PC-3 (cell line): ENCODE results near the gene MLKL. TPM values are rescaled to one million over a fixed set of nuclear protein-coding genes. Genes with fewer than 3 reads are reported as not detected.

ENCODE experiments used
- ATAC-seq: fragments of 200-7000 bp; cut with Tn5 transposase; 2 replicates; pipeline ENCODE4 v1.9.1; 2020; ENCODE audit warnings: mild to moderate bottlenecking, moderate library complexity
- BruUV-seq: library from RNA; stranded (reverse); fragments of 400-500 nt; replicated peaks from 2 replicates; lab custom pipeline; 2021; lab: Mats Ljungman, UMichigan
- CTCF ChIA-PET: fragments of 300-600 bp; sonication (Branson Sonifier 250); formaldehyde crosslinking; loops from one replicate; lab custom pipeline; 2022; ENCODE audit warnings: antibody characterized with exemption; lab: Charles Lee
- POLR2A ChIA-PET: fragments of 300-600 bp; sonication (Branson Sonifier 250); formaldehyde crosslinking; loops from one replicate; lab custom pipeline; 2022; ENCODE audit warnings: antibody characterized with exemption; ENCODE audit not compliant: unreplicated experiment; lab: Charles Lee
- DNase-seq: peaks from one replicate; pipeline ENCODE4 v3.0.0-alpha.2; 2015
- H2AFZ ChIP-seq: fragments of 300-600 bp; sonication (generic); 2 replicates; pipeline ENCODE4 v1.6.0; 2016; ENCODE audit warnings: antibody characterized with exemption, low read length
- H3F3A ChIP-seq: fragments of 300-600 bp; sonication (generic); one replicate; pipeline ENCODE4 v1.6.0; 2017; ENCODE audit warnings: antibody characterized with exemption, low read length, control low read depth, mild to moderate bottlenecking; ENCODE audit not compliant: unreplicated experiment
- H3K27ac ChIP-seq: fragments of 300-600 bp; sonication (generic); 2 replicates; pipeline ENCODE4 v1.5.1; 2016; ENCODE audit warnings: mild to moderate bottlenecking, low read length
- H3K27me3 ChIP-seq: fragments of 300-600 bp; sonication (generic); 2 replicates; pipeline ENCODE4 v1.6.1; 2016; ENCODE audit warnings: low read length, mixed read lengths
- H3K36me3 ChIP-seq: fragments of 300-600 bp; sonication (generic); 2 replicates; pipeline ENCODE4 v1.6.1; 2016; ENCODE audit warnings: low read depth, mixed run types, low read length, mixed read lengths
- H3K4me1 ChIP-seq: fragments of 300-600 bp; sonication (generic); 2 replicates; pipeline ENCODE4 v1.5.1; 2016; ENCODE audit warnings: low read length; ENCODE audit not compliant: insufficient read depth
- H3K4me2 ChIP-seq: fragments of 300-600 bp; sonication (generic); 2 replicates; pipeline ENCODE4 v1.6.0; 2016; ENCODE audit warnings: low read length
- H3K4me3 ChIP-seq: fragments of 300-600 bp; sonication (generic); 2 replicates; pipeline ENCODE4 v1.5.1; 2016; ENCODE audit warnings: mild to moderate bottlenecking, low read length, mixed read lengths
- H3K79me2 ChIP-seq: fragments of 300-600 bp; sonication (generic); 2 replicates; pipeline ENCODE4 v1.6.1; 2017; ENCODE audit warnings: low read length, mixed read lengths
- H3K9ac ChIP-seq: fragments of 300-600 bp; sonication (generic); 2 replicates; pipeline ENCODE4 v1.6.0; 2016; ENCODE audit warnings: mild to moderate bottlenecking, low read length
- H3K9me2 ChIP-seq: fragments of 300-600 bp; sonication (generic); replicated peaks from 2 replicates; pipeline ENCODE4 v1.6.1; 2016; ENCODE audit warnings: mixed run types, low read length, mixed read lengths
- H3K9me3 ChIP-seq: fragments of 300-600 bp; sonication (generic); 2 replicates; pipeline ENCODE4 v1.6.1; 2016; ENCODE audit warnings: low read length, mixed read lengths
- H4K20me1 ChIP-seq: fragments of 300-600 bp; sonication (generic); 2 replicates; pipeline ENCODE4 v1.6.1; 2016; ENCODE audit warnings: low read length, mixed read lengths
- EZH2 ChIP-seq: fragments of 300-600 bp; sonication (generic); IDR thresholded peaks from one replicate; pipeline ENCODE4 v1.6.1; 2017; ENCODE audit warnings: antibody characterized with exemption, mild to moderate bottlenecking, low read length; ENCODE audit not compliant: unreplicated experiment
- EZH2phosphoT487 ChIP-seq: fragments of 300-600 bp; sonication (generic); IDR thresholded peaks from 2 replicates; pipeline ENCODE4 v1.6.1; 2018; ENCODE audit warnings: mild to moderate bottlenecking, antibody characterized with exemption, low read length, borderline replicate concordance
- intact Hi-C: fragments of 100-400 bp; cut with micrococcal nuclease; formaldehyde crosslinking; loops from 2 replicates; pipeline ENCODE4 v1.9.0; 2023
- total RNA-seq: library from RNA; depleted of rRNA; stranded (reverse); fragments of >200 nt; gene quantifications from 2 replicates; pipeline ENCODE4 v1.2.3, GENCODE V29; 2014
- TF ChIP-seq, protein P1 (sequence below): fragments of 300-600 bp; sonication (generic); conservative IDR thresholded peaks from 2 replicates; pipeline ENCODE4 v1.5.1; 2017; ENCODE audit warnings: antibody characterized with exemption, low read depth, mild to moderate bottlenecking, low read length

The MLKL gene
- total RNA-seq, 1 experiment from 2014 or later: 30.9 TPM

DNA sequence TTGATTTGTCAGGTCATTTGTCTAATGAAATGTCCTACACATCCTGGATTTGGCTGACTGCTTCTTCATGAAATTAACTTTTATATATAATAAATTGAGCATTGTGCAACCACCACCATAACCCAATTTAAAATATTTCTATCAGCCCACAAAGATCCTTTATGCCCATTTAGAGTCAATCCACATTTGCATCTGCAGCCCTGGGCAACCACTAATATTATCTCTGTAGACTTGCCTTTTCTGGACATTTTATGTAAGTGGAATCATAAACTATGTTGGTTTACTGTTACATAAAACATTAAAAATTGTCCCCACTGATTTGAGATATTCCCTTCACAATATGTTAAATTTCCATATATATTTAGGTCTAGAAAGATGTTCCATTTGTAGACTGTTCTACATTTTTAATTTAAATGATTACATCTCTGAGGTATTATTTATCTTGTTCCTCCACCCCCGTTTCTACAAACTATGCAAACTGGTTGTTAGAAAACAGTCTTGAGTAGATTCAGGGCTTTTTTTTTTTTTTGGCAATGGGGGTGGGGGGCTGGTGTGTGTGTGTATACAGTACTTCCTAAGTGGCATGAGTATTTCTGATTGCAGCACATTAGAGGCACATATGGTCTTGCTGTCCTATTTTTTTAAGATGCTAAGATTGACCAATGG lies 50.7 kb downstream of the MLKL start:
- Histone ChIP-seq H3K9me2 (no peaks in the 10 kb centered on the region), H3F3A (no peaks in the 10 kb centered on the region), H3K27me3 (no peaks in the 10 kb centered on the region), H3K27ac (no peak overlapping the region), H3K4me1 (peaks cover 6% of the 10 kb centered on the region; the same call in 1 of the 2 replicates), H3K36me3 (peaks cover 40% of the 10 kb centered on the region), H3K9me3 (no peaks in the 10 kb centered on the region), H4K20me1 (peaks cover 33% of the 10 kb centered on the region), H3K79me2 (peaks cover 56% of the 10 kb centered on the region), H3K4me2 (no peak overlapping the region), H2AFZ (no peak overlapping the region), H3K4me3 (no peak overlapping the region), H3K9ac (no peak overlapping the region)
- ChIA-PET POLR2A (no interaction called here), CTCF (no interaction called here)
- BruUV-seq: TSS peak; percentile 17
- TF ChIP-seq EZH2: no peak
- TF ChIP-seq, protein P1, sequence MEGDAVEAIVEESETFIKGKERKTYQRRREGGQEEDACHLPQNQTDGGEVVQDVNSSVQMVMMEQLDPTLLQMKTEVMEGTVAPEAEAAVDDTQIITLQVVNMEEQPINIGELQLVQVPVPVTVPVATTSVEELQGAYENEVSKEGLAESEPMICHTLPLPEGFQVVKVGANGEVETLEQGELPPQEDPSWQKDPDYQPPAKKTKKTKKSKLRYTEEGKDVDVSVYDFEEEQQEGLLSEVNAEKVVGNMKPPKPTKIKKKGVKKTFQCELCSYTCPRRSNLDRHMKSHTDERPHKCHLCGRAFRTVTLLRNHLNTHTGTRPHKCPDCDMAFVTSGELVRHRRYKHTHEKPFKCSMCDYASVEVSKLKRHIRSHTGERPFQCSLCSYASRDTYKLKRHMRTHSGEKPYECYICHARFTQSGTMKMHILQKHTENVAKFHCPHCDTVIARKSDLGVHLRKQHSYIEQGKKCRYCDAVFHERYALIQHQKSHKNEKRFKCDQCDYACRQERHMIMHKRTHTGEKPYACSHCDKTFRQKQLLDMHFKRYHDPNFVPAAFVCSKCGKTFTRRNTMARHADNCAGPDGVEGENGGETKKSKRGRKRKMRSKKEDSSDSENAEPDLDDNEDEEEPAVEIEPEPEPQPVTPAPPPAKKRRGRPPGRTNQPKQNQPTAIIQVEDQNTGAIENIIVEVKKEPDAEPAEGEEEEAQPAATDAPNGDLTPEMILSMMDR: no peak
- DNase-seq (no peak), ATAC-seq (no peak)
- intact Hi-C loops: no loop called here

GRCh38 chr16:74641969-74642368 lies 58.7 kb downstream of the MLKL start:
- ChIA-PET CTCF (no interaction called here), POLR2A (no interaction called here)
- intact Hi-C loops: no loop called here
- ATAC-seq (no peak), DNase-seq (no peak)
- Histone ChIP-seq H3K27me3 (no peaks in the 10 kb centered on the region), H3K9me3 (no peaks in the 10 kb centered on the region), H3K4me3 (no peak overlapping the region), H3K27ac (no peak overlapping the region), H3K9ac (no peak overlapping the region), H3K36me3 (peaks cover 37% of the 10 kb centered on the region), H2AFZ (no peak overlapping the region), H3F3A (no peaks in the 10 kb centered on the region), H3K4me1 (no peaks in the 10 kb centered on the region), H3K4me2 (no peak overlapping the region), H3K79me2 (no peaks in the 10 kb centered on the region), H3K9me2 (no peaks in the 10 kb centered on the region), H4K20me1 (no peaks in the 10 kb centered on the region)
- TF ChIP-seq EZH2phosphoT487 (no peak), EZH2 (no peak)
- TF ChIP-seq, protein P1: no peak
- no TSS peak for BruUV-seq

GRCh38 chr16:74637742-74638453 lies 62.8 kb downstream of the MLKL start:
- no peak for DNase-seq
- BruUV-seq: no TSS peak
- intact Hi-C loops: no loop called here
- Histone ChIP-seq H4K20me1 (no peaks in the 10 kb centered on the region), H3K27me3 (no peaks in the 10 kb centered on the region), H3K36me3 (peaks cover 32% of the 10 kb centered on the region), H3K9ac (no peak overlapping the region), H3K27ac (no peak overlapping the region), H2AFZ (no peak overlapping the region), H3K9me3 (no peaks in the 10 kb centered on the region), H3K4me3 (no peak overlapping the region), H3K79me2 (no peaks in the 10 kb centered on the region), H3K4me2 (no peak overlapping the region), H3K4me1 (no peaks in the 10 kb centered on the region), H3F3A (no peaks in the 10 kb centered on the region), H3K9me2 (no peaks in the 10 kb centered on the region)
- TF ChIP-seq EZH2: no peak
- TF ChIP-seq EZH2phosphoT487: no peak
- TF ChIP-seq, protein P1: no peak
- no peak for ATAC-seq
- CTCF ChIA-PET: no interaction called here
- POLR2A ChIA-PET: no interaction called here
